Measurements from ENCODE around the gene RNF14.

DNA sequence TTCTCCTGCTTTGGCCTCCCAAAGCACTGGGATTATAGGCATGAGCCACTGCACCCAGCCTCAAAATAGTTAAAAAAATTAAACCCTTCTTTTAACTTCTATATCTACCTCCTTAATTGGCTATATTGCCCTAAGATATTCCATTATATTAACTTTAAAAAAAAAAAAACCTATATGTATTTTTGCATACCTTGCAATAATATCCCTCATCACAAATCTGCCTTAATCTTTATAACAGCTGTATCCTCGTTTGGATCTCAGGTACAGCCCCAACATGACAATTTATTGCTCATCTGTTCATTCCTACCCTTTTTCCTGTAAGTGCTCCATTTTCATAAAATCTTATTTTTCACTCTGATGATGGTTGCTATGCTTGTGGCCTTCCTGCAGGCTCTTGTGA lies 31.3 kb downstream of the RNF14 start:
- TF ChIP-seq, protein P1, sequence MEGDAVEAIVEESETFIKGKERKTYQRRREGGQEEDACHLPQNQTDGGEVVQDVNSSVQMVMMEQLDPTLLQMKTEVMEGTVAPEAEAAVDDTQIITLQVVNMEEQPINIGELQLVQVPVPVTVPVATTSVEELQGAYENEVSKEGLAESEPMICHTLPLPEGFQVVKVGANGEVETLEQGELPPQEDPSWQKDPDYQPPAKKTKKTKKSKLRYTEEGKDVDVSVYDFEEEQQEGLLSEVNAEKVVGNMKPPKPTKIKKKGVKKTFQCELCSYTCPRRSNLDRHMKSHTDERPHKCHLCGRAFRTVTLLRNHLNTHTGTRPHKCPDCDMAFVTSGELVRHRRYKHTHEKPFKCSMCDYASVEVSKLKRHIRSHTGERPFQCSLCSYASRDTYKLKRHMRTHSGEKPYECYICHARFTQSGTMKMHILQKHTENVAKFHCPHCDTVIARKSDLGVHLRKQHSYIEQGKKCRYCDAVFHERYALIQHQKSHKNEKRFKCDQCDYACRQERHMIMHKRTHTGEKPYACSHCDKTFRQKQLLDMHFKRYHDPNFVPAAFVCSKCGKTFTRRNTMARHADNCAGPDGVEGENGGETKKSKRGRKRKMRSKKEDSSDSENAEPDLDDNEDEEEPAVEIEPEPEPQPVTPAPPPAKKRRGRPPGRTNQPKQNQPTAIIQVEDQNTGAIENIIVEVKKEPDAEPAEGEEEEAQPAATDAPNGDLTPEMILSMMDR (IDR thresholded peaks at IDR 0.05) = no peak
- no peak for TF ChIP-seq POLR2AphosphoS5 (IDR thresholded peaks at IDR 0.05)

All from gastroesophageal sphincter (tissue), 3 donors.